Measurements from ENCODE around the gene CCBE1.

CCBE1 gene

GRCh38 chr18:59704146-59704545 is 6.9 kb upstream of the CCBE1 start:
- Histone ChIP-seq H3K4me3 (ENCODE audit: severe bottlenecking) (no peak overlapping the region), H3K9me3 (ENCODE audit: severe bottlenecking) (no peaks in the 10 kb centered on the region), H3K27ac (ENCODE audit: poor library complexity, severe bottlenecking) (peak overlapping the region; percentile 24), H3K4me1 (ENCODE audit: insufficient read depth, poor library complexity, severe bottlenecking) (peaks cover 41% of the 10 kb centered on the region), H3K36me3 (ENCODE audit: low read depth) (no peaks in the 10 kb centered on the region), H3K27me3 (ENCODE audit: insufficient read depth, poor library complexity, severe bottlenecking) (no peaks in the 10 kb centered on the region)
- peak; percentile 54 for ATAC-seq (ENCODE audit: low read depth)
- no peak for DNase-seq (ENCODE audit: low spot score)
- no peak for TF ChIP-seq CTCF (IDR thresholded peaks at IDR 0.05; ENCODE audit: poor library complexity, severe bottlenecking)

GRCh38 chr18:59701272-59701671 is 4.0 kb upstream of the CCBE1 start:
- peaks cover 44% of the 10 kb centered on the region for H3K4me1 ChIP-seq (ENCODE audit: insufficient read depth, poor library complexity, severe bottlenecking)
- H3K27ac ChIP-seq (ENCODE audit: poor library complexity, severe bottlenecking): peak overlapping the region; percentile 94
- TF ChIP-seq CTCF (IDR thresholded peaks at IDR 0.05; ENCODE audit: poor library complexity, severe bottlenecking): no peak
- DNase-seq (ENCODE audit: low spot score) (no peak), ATAC-seq (ENCODE audit: low read depth) (no peak)
- H3K27me3 ChIP-seq (ENCODE audit: insufficient read depth, poor library complexity, severe bottlenecking): no peaks in the 10 kb centered on the region
- H3K4me3 ChIP-seq (ENCODE audit: severe bottlenecking): no peak overlapping the region
- H3K9me3 ChIP-seq (ENCODE audit: severe bottlenecking): no peaks in the 10 kb centered on the region
- H3K36me3 ChIP-seq (ENCODE audit: low read depth): no peaks in the 10 kb centered on the region

GRCh38 chr18:59700535-59700967 is 3.3 kb upstream of the CCBE1 start:
- peak; percentile 67 for DNase-seq (ENCODE audit: low spot score)
- Histone ChIP-seq H3K27me3 (ENCODE audit: insufficient read depth, poor library complexity, severe bottlenecking) (no peaks in the 10 kb centered on the region), H3K36me3 (ENCODE audit: low read depth) (peaks cover 2% of the 10 kb centered on the region; the same call in 1 of the 2 replicates), H3K27ac (ENCODE audit: poor library complexity, severe bottlenecking) (peak overlapping the region; percentile 94), H3K4me1 (ENCODE audit: insufficient read depth, poor library complexity, severe bottlenecking) (peaks cover 44% of the 10 kb centered on the region), H3K4me3 (ENCODE audit: severe bottlenecking) (no peak overlapping the region), H3K9me3 (ENCODE audit: severe bottlenecking) (no peaks in the 10 kb centered on the region)
- ATAC-seq (ENCODE audit: low read depth): peak; percentile 40
- no peak for TF ChIP-seq CTCF (IDR thresholded peaks at IDR 0.05; ENCODE audit: poor library complexity, severe bottlenecking)

GRCh38 chr18:59699750-59700534 is 2.7 kb upstream of the CCBE1 start:
- no peaks in the 10 kb centered on the region for H3K27me3 ChIP-seq (ENCODE audit: insufficient read depth, poor library complexity, severe bottlenecking)
- H3K4me1 ChIP-seq (ENCODE audit: insufficient read depth, poor library complexity, severe bottlenecking): peaks cover 44% of the 10 kb centered on the region
- H3K27ac ChIP-seq (ENCODE audit: poor library complexity, severe bottlenecking): peak overlapping the region; percentile 94
- peaks cover 8% of the 10 kb centered on the region; the same call in 1 of the 2 replicates for H3K36me3 ChIP-seq (ENCODE audit: low read depth)
- ATAC-seq (ENCODE audit: low read depth): peak; percentile 60
- H3K9me3 ChIP-seq (ENCODE audit: severe bottlenecking): no peaks in the 10 kb centered on the region
- no peak overlapping the region for H3K4me3 ChIP-seq (ENCODE audit: severe bottlenecking)
- TF ChIP-seq CTCF (IDR thresholded peaks at IDR 0.05; ENCODE audit: poor library complexity, severe bottlenecking): no peak
- DNase-seq (ENCODE audit: low spot score): peak; percentile 65

- H3K4me1 ChIP-seq (ENCODE audit: insufficient read depth, poor library complexity, severe bottlenecking): peaks cover 35% of the 10 kb centered on the region
- no peak for DNase-seq (ENCODE audit: low spot score)
- H3K27me3 ChIP-seq (ENCODE audit: insufficient read depth, poor library complexity, severe bottlenecking): no peaks in the 10 kb centered on the region
- H3K9me3 ChIP-seq (ENCODE audit: severe bottlenecking): no peaks in the 10 kb centered on the region
- H3K36me3 ChIP-seq (ENCODE audit: low read depth): peaks cover 17% of the 10 kb centered on the region
- no peak overlapping the region for H3K4me3 ChIP-seq (ENCODE audit: severe bottlenecking)
- ATAC-seq (ENCODE audit: low read depth): no peak
- no peak for TF ChIP-seq CTCF (IDR thresholded peaks at IDR 0.05; ENCODE audit: poor library complexity, severe bottlenecking)
- peak overlapping the region; percentile 94 for H3K27ac ChIP-seq (ENCODE audit: poor library complexity, severe bottlenecking)
These were observed 1.8 kb upstream of the CCBE1 start for GRCh38 chr18:59699061-59699460.

All from RWPE2 (cell line).